Nephron (organoid): ENCODE results near the gene PLA2G10.
"Not testable (repeated sequence)": the region's sequence is repeated elsewhere in the genome, so short reads cannot be mapped to it uniquely, and the experiment has no call there.

Experiments used
- H3K27ac Mint-ChIP-seq, 3 experiments: 2 replicates each; pipeline ENCODE4 v1.8.0; 2020; ENCODE audit warnings: mixed read lengths in 3 of 3, mild to moderate bottlenecking in 2 of 3, moderate library complexity in 1 of 3
- H3K27me3 Mint-ChIP-seq: 2 replicates; pipeline ENCODE4 v1.8.0; 2021; ENCODE audit warnings: low read depth, mild to moderate bottlenecking, moderate library complexity, mixed read lengths
- H3K36me3 Mint-ChIP-seq: 2 replicates; pipeline ENCODE4 v1.8.0; 2020; ENCODE audit warnings: low read depth, mixed read lengths
- H3K4me1 Mint-ChIP-seq: 2 replicates; pipeline ENCODE4 v1.8.0; 2020; ENCODE audit warnings: mixed read lengths
- H3K4me3 Mint-ChIP-seq, 3 experiments: 2 replicates each; pipeline ENCODE4 v1.8.0; 2020; ENCODE audit warnings: mild to moderate bottlenecking in 3 of 3, mixed read lengths in 3 of 3, moderate library complexity in 2 of 3
- H3K9me3 Mint-ChIP-seq: 2 replicates; pipeline ENCODE4 v1.8.0; 2020; ENCODE audit warnings: mixed read lengths
- CTCF ChIP-seq, 3 experiments: fragments of 200-600 bp; sonication (generic); IDR thresholded peaks; one replicate each; pipeline ENCODE4 v1.5.0; 2021; ENCODE audit warnings: antibody characterized with exemption in 3 of 3; ENCODE audit not compliant: unreplicated experiment in 3 of 3

The PLA2G10 gene

DNA sequence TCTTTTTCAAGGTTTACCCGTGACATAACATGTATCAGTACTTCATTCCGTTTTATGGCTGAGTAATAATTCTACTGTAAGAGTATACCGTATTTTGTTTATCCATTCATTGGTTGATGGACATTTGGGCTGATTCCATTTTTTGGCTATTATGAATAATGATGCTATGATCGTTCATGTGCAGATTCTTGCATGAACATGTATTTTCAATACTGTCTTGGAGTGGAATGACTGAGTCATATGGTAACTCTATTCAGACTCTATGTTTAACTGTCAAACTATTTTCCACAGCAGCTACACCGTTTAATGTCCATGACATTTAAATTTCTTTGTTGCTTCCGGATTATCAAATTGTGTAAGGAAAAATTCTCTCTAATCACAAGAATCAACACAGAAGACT, 43.5 kb downstream of the PLA2G10 start:
- Mint-ChIP-seq H3K27me3 (no peaks in the 10 kb centered on the region), H3K9me3 (no peaks in the 10 kb centered on the region), H3K27ac (no peak overlapping the region), H3K36me3 (peaks cover 59% of the 10 kb centered on the region), H3K4me1 (no peaks in the 10 kb centered on the region), H3K4me3 (no peak overlapping the region)
- no peak for TF ChIP-seq CTCF (IDR thresholded peaks at IDR 0.05; ENCODE audit: unreplicated experiment in 3 of 3)

DNA sequence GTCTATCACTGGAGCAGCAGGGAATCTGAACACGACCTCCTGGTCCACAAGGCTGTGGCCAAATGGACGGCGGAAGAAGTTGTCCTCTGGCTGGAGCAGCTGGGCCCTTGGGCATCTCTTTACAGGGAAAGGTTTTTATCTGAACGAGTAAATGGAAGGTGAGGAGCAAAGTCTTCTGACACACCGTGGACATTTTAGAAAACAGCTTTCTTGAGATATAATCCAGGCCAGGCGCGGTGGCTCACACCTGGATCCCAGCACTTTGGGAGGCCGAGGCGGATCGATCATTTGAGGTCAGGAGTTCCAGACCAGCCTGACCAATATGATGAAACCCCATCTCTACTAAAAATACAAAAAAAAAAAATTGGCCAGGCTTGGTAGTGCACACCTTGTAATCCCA, 44.3 kb downstream of the PLA2G10 start:
- no peak for TF ChIP-seq CTCF (IDR thresholded peaks at IDR 0.05; ENCODE audit: unreplicated experiment in 3 of 3)
- Mint-ChIP-seq H3K27ac (no peak overlapping the region), H3K4me1 (no peaks in the 10 kb centered on the region), H3K9me3 (no peaks in the 10 kb centered on the region), H3K4me3 (no peak overlapping the region), H3K36me3 (peaks cover 62% of the 10 kb centered on the region), H3K27me3 (no peaks in the 10 kb centered on the region)

DNA sequence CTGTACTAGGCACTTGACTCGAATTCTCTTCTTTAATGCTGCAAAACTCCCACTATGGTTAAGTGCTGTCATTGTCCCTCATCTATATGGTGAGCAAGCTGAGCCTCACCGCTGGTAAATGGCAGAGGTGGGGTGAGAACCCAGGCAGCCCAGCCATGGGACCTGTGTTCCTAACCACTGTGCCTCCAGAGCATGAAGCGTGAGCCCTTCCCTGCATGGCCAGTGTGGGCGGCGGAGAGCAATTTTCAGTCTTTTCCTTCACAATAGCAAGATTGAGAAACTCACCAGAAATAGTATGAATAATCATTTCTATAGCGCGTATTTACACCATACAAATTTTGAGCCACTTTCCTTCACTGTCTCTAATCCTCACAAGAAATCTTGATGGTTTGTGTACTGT, 52.2 kb downstream of the PLA2G10 start:
- Mint-ChIP-seq H3K9me3 (no peaks in the 10 kb centered on the region), H3K4me3 (no peak overlapping the region), H3K4me1 (peaks cover 3% of the 10 kb centered on the region), H3K36me3 (peaks cover 28% of the 10 kb centered on the region), H3K27ac (no peak overlapping the region), H3K27me3 (no peaks in the 10 kb centered on the region)
- TF ChIP-seq CTCF (IDR thresholded peaks at IDR 0.05; ENCODE audit: unreplicated experiment in 3 of 3): no peak

- Mint-ChIP-seq H3K27me3 (no peaks in the 10 kb centered on the region), H3K4me1 (peaks cover 10% of the 10 kb centered on the region), H3K36me3 (peaks cover 23% of the 10 kb centered on the region), H3K4me3 (no peak overlapping the region), H3K9me3 (no peaks in the 10 kb centered on the region), H3K27ac (no peak overlapping the region)
- no peak for TF ChIP-seq CTCF (IDR thresholded peaks at IDR 0.05; ENCODE audit: unreplicated experiment in 3 of 3)
Measured at GRCh38 chr16:14641206-14641605, 52.9 kb downstream of the PLA2G10 start.

DNA sequence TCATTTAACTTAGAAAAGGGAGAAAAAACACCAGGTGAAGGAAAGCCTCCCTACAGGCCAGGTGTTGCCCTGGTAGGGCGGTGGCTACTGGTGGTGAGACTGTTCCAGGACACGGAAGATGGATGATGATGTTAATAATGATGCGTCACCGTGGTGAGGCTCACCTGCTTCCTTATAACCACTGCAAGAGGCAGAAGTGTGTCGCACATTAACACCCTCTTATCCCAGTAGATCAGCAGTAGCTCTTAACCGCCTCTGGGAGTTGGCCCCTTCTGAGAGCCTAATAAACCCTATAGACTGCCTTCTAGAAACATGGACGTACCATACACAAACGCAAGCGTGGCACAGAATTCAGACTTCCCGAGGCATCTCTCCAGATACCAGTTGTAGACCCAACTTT, 53.6 kb downstream of the PLA2G10 start:
- Mint-ChIP-seq H3K9me3 (no peaks in the 10 kb centered on the region), H3K36me3 (peaks cover 23% of the 10 kb centered on the region), H3K4me3 (no peak overlapping the region), H3K27me3 (no peaks in the 10 kb centered on the region), H3K4me1 (peaks cover 15% of the 10 kb centered on the region), H3K27ac (no peak overlapping the region)
- no peak for TF ChIP-seq CTCF (IDR thresholded peaks at IDR 0.05; ENCODE audit: unreplicated experiment in 3 of 3)

DNA sequence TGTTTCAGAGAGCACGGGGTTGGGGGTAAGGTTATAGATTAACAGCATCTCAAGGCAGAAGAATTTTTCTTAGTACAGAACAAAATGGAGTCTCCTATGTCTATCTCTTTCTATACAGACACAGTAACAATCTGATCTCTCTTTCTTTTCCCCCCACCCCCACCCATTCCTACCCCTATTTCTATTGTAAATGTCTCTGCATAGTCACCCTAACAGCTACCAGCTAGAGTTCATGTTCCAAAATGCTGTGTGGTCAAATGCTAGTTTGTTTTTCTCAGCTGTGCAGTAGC, 57.2 kb downstream of the PLA2G10 start:
- peak overlapping the region in 1 of 3 experiments; percentile 28 for H3K4me3 Mint-ChIP-seq
- peak overlapping the region; percentile 14 to 87 (median 68) for H3K27ac Mint-ChIP-seq
- H3K9me3 Mint-ChIP-seq, H3K27me3 Mint-ChIP-seq, H3K36me3 Mint-ChIP-seq: not testable (repeated sequence)
- H3K4me1 Mint-ChIP-seq: peaks cover 38% of the 10 kb centered on the region

GRCh38 chr16:14636179-14636950, 57.7 kb downstream of the PLA2G10 start:
- Mint-ChIP-seq H3K4me3 (peak overlapping the region; percentile 19 to 62 (median 33)), H3K4me1 (peaks cover 38% of the 10 kb centered on the region), H3K27ac (peak overlapping the region; percentile 14 to 87 (median 68))
- not testable (repeated sequence) for H3K27me3 Mint-ChIP-seq, H3K9me3 Mint-ChIP-seq, H3K36me3 Mint-ChIP-seq
